ENCODE data around the gene P2RY14.

- TF ChIP-seq EZH2 (IDR thresholded peaks at IDR 0.05; ENCODE audit: insufficient read depth, poor library complexity, severe bottlenecking) = no peak
- no peak for TF ChIP-seq EZH2phosphoT487 (IDR thresholded peaks at IDR 0.05; ENCODE audit: insufficient read depth, low read depth)
Observed at GRCh38 chr3:151256749-151257148, 21.6 kb downstream of the P2RY14 start.
